MCF 10A (cell line): ENCODE data around the gene KMT2C. TPM values are rescaled to one million over a fixed set of nuclear protein-coding genes. Genes with fewer than 3 reads are reported as not detected.
"Not testable (repeated sequence)": the region's sequence is repeated elsewhere in the genome, so short reads cannot be mapped to it uniquely, and the experiment has no call there.

Experiments used
- BruUV-seq: library from RNA; stranded (reverse); fragments of 400-500 nt; replicated peaks from 2 replicates; lab custom pipeline; 2021; lab: Mats Ljungman, UMichigan
- CTCF ChIA-PET: fragments of 300-600 bp; sonication (Branson Sonifier 250); formaldehyde crosslinking; extraction: SDS; loops from one replicate; lab custom pipeline; 2021; ENCODE audit warnings: antibody characterized with exemption, inconsistent platforms; lab: Yijun Ruan, JAX
- POLR2A ChIA-PET: fragments of 300-600, 350-650 bp; sonication (Branson Sonifier 250); formaldehyde crosslinking; extraction: SDS; loops from one replicate; lab custom pipeline; 2020; ENCODE audit warnings: antibody characterized with exemption, inconsistent platforms; lab: Yijun Ruan, JAX
- DNase-seq: peaks from one replicate; pipeline ENCODE4 v3.0.0-alpha.2; 2018; ENCODE audit not compliant: unreplicated experiment
- H3K27ac Mint-ChIP-seq: one replicate; pipeline ENCODE4 v1.8.0; 2022; ENCODE audit warnings: mild to moderate bottlenecking, low read depth, mixed read lengths; ENCODE audit not compliant: unreplicated experiment
- H3K27me3 Mint-ChIP-seq: one replicate; pipeline ENCODE4 v1.8.0; 2022; ENCODE audit warnings: mixed read lengths; ENCODE audit not compliant: insufficient read depth, unreplicated experiment
- H3K36me3 Mint-ChIP-seq: one replicate; pipeline ENCODE4 v1.8.0; 2022; ENCODE audit warnings: mild to moderate bottlenecking, moderate library complexity, mixed read lengths; ENCODE audit not compliant: insufficient read depth, unreplicated experiment
- H3K4me1 Mint-ChIP-seq: one replicate; pipeline ENCODE4 v1.8.0; 2022; ENCODE audit warnings: mixed read lengths; ENCODE audit not compliant: insufficient read depth, unreplicated experiment
- H3K4me3 Mint-ChIP-seq: one replicate; pipeline ENCODE4 v1.8.0; 2022; ENCODE audit warnings: mild to moderate bottlenecking, moderate library complexity, mixed read lengths; ENCODE audit not compliant: unreplicated experiment
- H3K9me3 Mint-ChIP-seq: one replicate; pipeline ENCODE4 v1.8.0; 2022; ENCODE audit warnings: mixed read lengths; ENCODE audit not compliant: unreplicated experiment
- CTCF ChIP-seq: fragments of 200-600 bp; IDR thresholded peaks from one replicate; pipeline ENCODE4 v1.8.0; 2022; ENCODE audit warnings: antibody characterized with exemption, mild to moderate bottlenecking; ENCODE audit not compliant: unreplicated experiment
- intact Hi-C: fragments of 100-400 bp; cut with micrococcal nuclease; formaldehyde crosslinking; loops from 2 replicates; pipeline ENCODE4 v1.14.1; 2022
- total RNA-seq: library from RNA; stranded (reverse); gene quantifications from 2 replicates; pipeline ENCODE4 v1.2.3, GENCODE V29; 2022

Gene KMT2C
- total RNA-seq, 1 experiment from 2014 or later: 54.6 TPM

- CTCF ChIA-PET: no interaction called here
- Mint-ChIP-seq H3K27ac (no peak overlapping the region), H3K9me3 (no peaks in the 10 kb centered on the region), H3K27me3 (no peaks in the 10 kb centered on the region), H3K4me1 (peaks cover 20% of the 10 kb centered on the region), H3K4me3 (no peak overlapping the region), H3K36me3 (peaks cover 11% of the 10 kb centered on the region)
- intact Hi-C loops: no loop called here
- POLR2A ChIA-PET: no interaction called here
- BruUV-seq: no TSS peak
- TF ChIP-seq CTCF: no peak
- DNase-seq: no peak
Observed at GRCh38 chr7:152430854-152431253, 4.9 kb downstream of the KMT2C start.

- POLR2A ChIA-PET, DNase-seq, H3K9me3 Mint-ChIP-seq, H3K36me3 Mint-ChIP-seq, BruUV-seq, H3K27ac Mint-ChIP-seq, H3K27me3 Mint-ChIP-seq, H3K4me3 Mint-ChIP-seq, intact Hi-C loops: not testable (repeated sequence)
- CTCF ChIA-PET: interaction anchor here (0.7 kb wide), 2 partner anchors 30 to 35 kb away, joined by 3 read pairs; no protein-coding TSS in a partner anchor
- peaks cover 25% of the 10 kb centered on the region for H3K4me1 Mint-ChIP-seq
Observed at GRCh38 chr7:152430118-152430517, 5.7 kb downstream of the KMT2C start.

- intact Hi-C loops: no loop called here
- POLR2A ChIA-PET: interaction anchor here (1.0 to 1.2 kb wide), 3 partner anchors 8 to 14 kb away, joined by 3 to 5 read pairs (median 4); no protein-coding TSS in a partner anchor
- no peak for DNase-seq
- CTCF ChIA-PET: no interaction called here
- H3K9me3 Mint-ChIP-seq: peaks cover 7% of the 10 kb centered on the region
- H3K36me3 Mint-ChIP-seq: peaks cover 12% of the 10 kb centered on the region
- peak overlapping the region; percentile 48 for H3K4me3 Mint-ChIP-seq
- peaks cover 35% of the 10 kb centered on the region for H3K4me1 Mint-ChIP-seq
- BruUV-seq: no TSS peak
- H3K27me3 Mint-ChIP-seq: no peaks in the 10 kb centered on the region
- TF ChIP-seq CTCF: no peak
- peak overlapping the region; percentile 64 for H3K27ac Mint-ChIP-seq
Observed at GRCh38 chr7:152424348-152425108, 11.3 kb downstream of the KMT2C start.

GRCh38 chr7:152423991-152424347 lies 11.8 kb downstream of the KMT2C start:
- Mint-ChIP-seq H3K27me3 (no peaks in the 10 kb centered on the region), H3K9me3 (peaks cover 7% of the 10 kb centered on the region), H3K4me3 (no peak overlapping the region), H3K27ac (peak overlapping the region; percentile 64), H3K36me3 (peaks cover 9% of the 10 kb centered on the region), H3K4me1 (peaks cover 35% of the 10 kb centered on the region)
- DNase-seq: no peak
- CTCF ChIA-PET: no interaction called here
- BruUV-seq: no TSS peak
- no peak for TF ChIP-seq CTCF
- intact Hi-C loops: no loop called here
- POLR2A ChIA-PET: interaction anchor here (1.0 to 1.2 kb wide), 3 partner anchors 9 to 14 kb away, joined by 3 to 5 read pairs (median 4); no protein-coding TSS in a partner anchor

GRCh38 chr7:152423171-152423570 lies 12.6 kb downstream of the KMT2C start:
- BruUV-seq, H3K9me3 Mint-ChIP-seq, intact Hi-C loops, H3K27ac Mint-ChIP-seq, POLR2A ChIA-PET, H3K27me3 Mint-ChIP-seq, DNase-seq, H3K36me3 Mint-ChIP-seq, H3K4me3 Mint-ChIP-seq: not testable (repeated sequence)
- H3K4me1 Mint-ChIP-seq: peaks cover 30% of the 10 kb centered on the region
- CTCF ChIA-PET: interaction anchor here (0.6 to 0.7 kb wide), 2 partner anchors 93 to 216 kb away, joined by 3 read pairs; no protein-coding TSS in a partner anchor

- CTCF ChIA-PET, POLR2A ChIA-PET, intact Hi-C loops, H3K9me3 Mint-ChIP-seq, H3K4me3 Mint-ChIP-seq, H3K27me3 Mint-ChIP-seq, BruUV-seq, H3K27ac Mint-ChIP-seq, H3K36me3 Mint-ChIP-seq, DNase-seq: not testable (repeated sequence)
- peaks cover 23% of the 10 kb centered on the region for H3K4me1 Mint-ChIP-seq
Observed at GRCh38 chr7:152420950-152421349, 14.9 kb downstream of the KMT2C start.
